Tongue (tissue), 2 donors: ENCODE results near the gene PXN. TPM values are rescaled to one million over a fixed set of nuclear protein-coding genes. Genes with fewer than 3 reads are reported as not detected.

Source experiments
- DNase-seq: peaks from one replicate; pipeline ENCODE4 v3.0.0-alpha.2; 2015
- total RNA-seq: library from RNA; depleted of rRNA; stranded (reverse); fragments of >200 nt; gene quantifications from one replicate; pipeline ENCODE4 v1.2.3, GENCODE V29; 2014

PXN gene
- 59.2 TPM for total RNA-seq

- DNase-seq: peak; percentile 93
Measured at GRCh38 chr12:120265473-120266179, at the start of gene PXN. TSS of gene PXN (minus strand) at chr12:120265730. CDS start at chr12:120265629, 101 bp downstream.

GRCh38 chr12:120314220-120314619 lies 48.7 kb upstream of the PXN start:
- DNase-seq: no peak

GRCh38 chr12:120301962-120302815 lies 36.7 kb upstream of the PXN start, which contains the start of gene SIRT4:
TSS of gene SIRT4 (plus strand) at chr12:120302321. CDS start at chr12:120303562, 1,241 bp downstream.
- DNase-seq: peak; percentile 98

- peak; percentile 93 for DNase-seq
Measured at GRCh38 chr12:120292661-120293531, 27.4 kb upstream of the PXN start, which contains the start of gene RNU4-1. TSS of gene RNU4-1 (minus strand) at chr12:120293237.

- no peak for DNase-seq
Measured at GRCh38 chr12:120292411-120292660, 26.8 kb upstream of the PXN start.

GRCh38 chr12:120290609-120291305 lies 25.2 kb upstream of the PXN start:
- peak; percentile 19 for DNase-seq

GRCh38 chr12:120287491-120287890 lies 22.0 kb upstream of the PXN start:
- DNase-seq: no peak

GRCh38 chr12:120286768-120287490 lies 21.4 kb upstream of the PXN start:
- DNase-seq: peak; percentile 28

- DNase-seq: no peak
Measured at GRCh38 chr12:120284381-120284780, 18.9 kb upstream of the PXN start.

- DNase-seq: no peak
Measured at GRCh38 chr12:120283318-120283717, 17.8 kb upstream of the PXN start.

GRCh38 chr12:120278137-120279069 lies 12.9 kb upstream of the PXN start:
- no peak for DNase-seq

GRCh38 chr12:120276734-120277133 lies 11.2 kb upstream of the PXN start:
- DNase-seq: no peak

GRCh38 chr12:120267736-120268135 lies 2.2 kb upstream of the PXN start:
- no peak for DNase-seq

- DNase-seq: no peak
Measured at GRCh38 chr12:120266180-120266870, 795 bp upstream of the PXN start.

- DNase-seq: no peak
Measured at GRCh38 chr12:120264904-120265472, 542 bp downstream of the PXN start.

GRCh38 chr12:120264086-120264903 lies 1.2 kb downstream of the PXN start:
- DNase-seq: peak; percentile 61

GRCh38 chr12:120263748-120264085 lies 1.8 kb downstream of the PXN start:
- DNase-seq: no peak
